ENCODE data around the gene UIMC1.

The UIMC1 gene

GRCh38 chr5:176902102-176902814 is 104.3 kb downstream of the UIMC1 start:
- DNase-seq (ENCODE audit: low spot score): no peak

GRCh38 chr5:176901260-176902101 is 105.1 kb downstream of the UIMC1 start:
- DNase-seq (ENCODE audit: low spot score): no peak

GRCh38 chr5:176900780-176901204 is 105.8 kb downstream of the UIMC1 start:
- DNase-seq (ENCODE audit: low spot score): no peak

- no peak for DNase-seq (ENCODE audit: low spot score)
These were observed 106.4 kb downstream of the UIMC1 start for GRCh38 chr5:176899946-176900779.

GRCh38 chr5:176899296-176899891 is 107.2 kb downstream of the UIMC1 start, which contains the start of gene HK3:
Gene HK3, minus strand, starts transcription at chr5:176899346. Its CDS starts 3,187 bp downstream, at chr5:176896159.
- DNase-seq (ENCODE audit: low spot score): no peak

- DNase-seq (ENCODE audit: low spot score): no peak
These were observed 109.3 kb downstream of the UIMC1 start for GRCh38 chr5:176897263-176897662.

- DNase-seq (ENCODE audit: low spot score): no peak
These were observed 110.7 kb downstream of the UIMC1 start for GRCh38 chr5:176895831-176896230.

GRCh38 chr5:176894298-176894697 is 112.3 kb downstream of the UIMC1 start:
- DNase-seq (ENCODE audit: low spot score): no peak

- no peak for DNase-seq (ENCODE audit: low spot score)
These were observed 113.9 kb downstream of the UIMC1 start for GRCh38 chr5:176892663-176893062.

GRCh38 chr5:176891331-176891958 is 115.1 kb downstream of the UIMC1 start:
- no peak for DNase-seq (ENCODE audit: low spot score)

GRCh38 chr5:176890455-176891330 is 115.9 kb downstream of the UIMC1 start:
- no peak for DNase-seq (ENCODE audit: low spot score)

GRCh38 chr5:176889321-176890280 is 117.0 kb downstream of the UIMC1 start:
- no peak for DNase-seq (ENCODE audit: low spot score)

- DNase-seq (ENCODE audit: low spot score): no peak
These were observed 117.8 kb downstream of the UIMC1 start for GRCh38 chr5:176888865-176889165.

- DNase-seq (ENCODE audit: low spot score): no peak
These were observed 118.3 kb downstream of the UIMC1 start for GRCh38 chr5:176888016-176888864.

- no peak for DNase-seq (ENCODE audit: low spot score)
These were observed 119.2 kb downstream of the UIMC1 start for GRCh38 chr5:176887252-176887849.

GRCh38 chr5:176886336-176887251 is 120.0 kb downstream of the UIMC1 start:
- DNase-seq (ENCODE audit: low spot score): no peak

- no peak for DNase-seq (ENCODE audit: low spot score)
These were observed 122.0 kb downstream of the UIMC1 start for GRCh38 chr5:176884571-176884890.
